HEK293T (cell line): ENCODE data around the gene LAMP1.

Experiments
- ARNT ChIP-seq: fragments of 450-650 bp; IDR thresholded peaks from 2 replicates; pipeline ENCODE4 v1.6.1; 2017; ENCODE audit warnings: mild to moderate bottlenecking
- BHLHE40 ChIP-seq: fragments of 450-650 bp; IDR thresholded peaks from 2 replicates; pipeline ENCODE4 v1.6.1; 2016; ENCODE audit warnings: mild to moderate bottlenecking, moderate library complexity, borderline replicate concordance
- ELF4 ChIP-seq: fragments of 450-650 bp; IDR thresholded peaks from 2 replicates; pipeline ENCODE4 v1.6.1; 2017; ENCODE audit warnings: antibody characterized with exemption
- FOXA1 ChIP-seq: fragments of 450-650 bp; IDR thresholded peaks from 2 replicates; pipeline ENCODE4 v1.6.1; 2016; ENCODE audit warnings: mild to moderate bottlenecking
- FOXM1 ChIP-seq: fragments of 450-650 bp; IDR thresholded peaks from 2 replicates; pipeline ENCODE4 v1.6.1; 2017; ENCODE audit warnings: mild to moderate bottlenecking, borderline replicate concordance
- L3MBTL2 ChIP-seq: fragments of 450-650 bp; conservative IDR thresholded peaks from 2 replicates; pipeline ENCODE4 v1.6.1; 2016; ENCODE audit warnings: mild to moderate bottlenecking
- SP1 ChIP-seq: fragments of 450-650 bp; IDR thresholded peaks from 2 replicates; pipeline ENCODE4 v1.6.1; 2017
- TARDBP ChIP-seq: fragments of 450-650 bp; IDR thresholded peaks from 2 replicates; pipeline ENCODE4 v1.6.1; 2016
- TF ChIP-seq, protein P1 (sequence below): fragments of 450-650 bp; IDR thresholded peaks from 2 replicates; pipeline ENCODE4 v1.6.1; 2016

DNA sequence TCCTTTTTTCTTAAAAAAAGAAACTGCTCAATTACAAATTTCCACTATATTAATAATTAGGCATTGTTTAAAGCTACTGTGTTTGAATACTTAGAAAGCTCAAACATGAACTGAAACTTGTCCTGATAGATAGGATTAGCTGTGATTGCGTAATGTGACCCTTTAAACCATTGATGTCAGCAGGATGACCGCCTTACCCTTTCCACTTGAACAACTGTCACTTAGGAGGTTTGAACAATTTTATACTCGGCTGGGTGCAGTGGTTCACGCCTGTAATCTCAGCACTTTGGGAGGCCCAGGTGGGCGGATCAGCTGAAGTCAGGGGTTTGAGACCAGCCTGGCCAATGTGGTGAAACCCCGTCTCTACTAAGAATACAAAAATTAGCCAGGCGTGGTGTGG lies 2.9 kb downstream of the LAMP1 start:
- no peak for TF ChIP-seq TARDBP
- no peak for TF ChIP-seq ARNT
- TF ChIP-seq FOXA1, result no peak
- TF ChIP-seq, protein P1, sequence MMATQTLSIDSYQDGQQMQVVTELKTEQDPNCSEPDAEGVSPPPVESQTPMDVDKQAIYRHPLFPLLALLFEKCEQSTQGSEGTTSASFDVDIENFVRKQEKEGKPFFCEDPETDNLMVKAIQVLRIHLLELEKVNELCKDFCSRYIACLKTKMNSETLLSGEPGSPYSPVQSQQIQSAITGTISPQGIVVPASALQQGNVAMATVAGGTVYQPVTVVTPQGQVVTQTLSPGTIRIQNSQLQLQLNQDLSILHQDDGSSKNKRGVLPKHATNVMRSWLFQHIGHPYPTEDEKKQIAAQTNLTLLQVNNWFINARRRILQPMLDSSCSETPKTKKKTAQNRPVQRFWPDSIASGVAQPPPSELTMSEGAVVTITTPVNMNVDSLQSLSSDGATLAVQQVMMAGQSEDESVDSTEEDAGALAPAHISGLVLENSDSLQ, result no peak
- no peak for TF ChIP-seq BHLHE40
- TF ChIP-seq FOXM1, result no peak
- no peak for TF ChIP-seq ELF4
- no peak for TF ChIP-seq L3MBTL2
- no peak for TF ChIP-seq SP1
